HepG2 (cell line): ENCODE measurements around the gene AGBL1. TPM values are rescaled to one million over a fixed set of nuclear protein-coding genes. Genes with fewer than 3 reads are reported as not detected.

Source experiments
- ATAC-seq: fragments of 200-7000 bp; cut with Tn5 transposase; 3 replicates; pipeline ENCODE4 v1.9.1; 2020; ENCODE audit warnings: mild to moderate bottlenecking, moderate library complexity
- BruUV-seq: library from RNA; stranded (reverse); fragments of 400-500 nt; replicated peaks from 2 replicates; lab custom pipeline; 2021; lab: Mats Ljungman, UMichigan
- CTCF ChIA-PET: fragments of 300-600 bp; formaldehyde crosslinking; extraction: SDS; loops from one replicate; lab custom pipeline; 2021; ENCODE audit warnings: low total read pairs, inconsistent platforms, low intra/inter-chr PET ratio; lab: Yijun Ruan, JAX
- POLR2A ChIA-PET: fragments of 350-600 bp; sonication (Branson Sonifier 250); formaldehyde crosslinking; loops from one replicate; lab custom pipeline; 2020; ENCODE audit warnings: antibody characterized with exemption, inconsistent platforms; lab: Yijun Ruan, JAX
- DNase-seq: peaks from one replicate; pipeline ENCODE4 v3.0.0-alpha.2; 2015; ENCODE audit warnings: low spot score
- FAIRE-seq: peaks from 3 replicates; lab custom pipeline; 2011; peaks lifted over from hg19 to GRCh38; lab: Jason Lieb, UNC
- H2AFZ ChIP-seq: one replicate; pipeline ENCODE4 v1.6.1; 2011; ENCODE audit warnings: low read length, inconsistent platforms
- H3K27ac ChIP-seq: fragments of 300-600 bp; 3 replicates; pipeline ENCODE4 v1.8.0; 2011; ENCODE audit warnings: mixed run types, mild to moderate bottlenecking, mixed read lengths, low read length, inconsistent platforms; ENCODE audit not compliant: insufficient read depth; ENCODE audit errors: extremely low read length
- H3K27me3 ChIP-seq, 2 experiments: fragments of 200-600 bp in 1 of 2; 2 replicates in 1 of 2; 3 replicates in 1 of 2; pipeline versions ENCODE4 v1.6.0 to v1.8.0; 2011; ENCODE audit warnings: low read length in 2 of 2, mild to moderate bottlenecking in 2 of 2, moderate library complexity in 2 of 2, inconsistent platforms in 1 of 2; ENCODE audit not compliant: insufficient read depth in 2 of 2, control insufficient read depth in 1 of 2
- H3K36me3 ChIP-seq, 2 experiments: fragments of 200-600 bp in 1 of 2; replicated peaks in 1 of 2; 2 replicates in 1 of 2; 3 replicates in 1 of 2; pipeline versions ENCODE4 v1.5.1 to v1.8.0; 2011; ENCODE audit warnings: low read length in 2 of 2, inconsistent platforms in 1 of 2; ENCODE audit not compliant: insufficient read depth in 2 of 2, control insufficient read depth in 1 of 2
- H3K4me1 ChIP-seq: 2 replicates; pipeline ENCODE4 v1.5.1; 2012; ENCODE audit warnings: low read length, inconsistent platforms; ENCODE audit not compliant: insufficient read depth
- H3K4me2 ChIP-seq: 2 replicates; pipeline ENCODE4 v1.6.0; 2011; ENCODE audit warnings: low read depth, low read length, inconsistent platforms
- H3K4me3 ChIP-seq, 3 experiments: fragments of 200-600 bp in 1 of 3; sonication (generic), shearing (Covaris generic) in 1 of 3; replicated peaks in 1 of 3; 2 replicates each; pipeline ENCODE4 v1.5.1; 2011 to 2016; ENCODE audit warnings: low read length in 3 of 3, inconsistent platforms in 2 of 3, low read depth in 2 of 3, mild to moderate bottlenecking in 2 of 3, control low read depth in 1 of 3, mixed read lengths in 1 of 3; ENCODE audit not compliant: insufficient read depth in 1 of 3
- H3K79me2 ChIP-seq: one replicate; pipeline ENCODE4 v1.6.1; 2011; ENCODE audit warnings: low read length, inconsistent platforms; ENCODE audit not compliant: insufficient read depth
- H3K9ac ChIP-seq: 2 replicates; pipeline ENCODE4 v1.6.0; 2011; ENCODE audit warnings: mild to moderate bottlenecking, low read depth, low read length, inconsistent platforms; ENCODE audit not compliant: insufficient read depth
- H3K9me3 ChIP-seq: 2 replicates; pipeline ENCODE4 v1.5.1; 2012; ENCODE audit warnings: mild to moderate bottlenecking, low read length
- H4K20me1 ChIP-seq: 2 replicates; pipeline ENCODE4 v1.6.0; 2011; ENCODE audit warnings: inconsistent platforms, mild to moderate bottlenecking, low read length, moderate library complexity; ENCODE audit not compliant: insufficient read depth
- CHCHD3 ChIP-seq: sonication (generic); formaldehyde crosslinking; IDR thresholded peaks from 2 replicates; pipeline ENCODE4 v1.8.0; 2022; ENCODE audit warnings: mild to moderate bottlenecking, missing genetic modification reagents, moderate library complexity
- DPF2 ChIP-seq: sonication (generic); formaldehyde crosslinking; IDR thresholded peaks from 2 replicates; pipeline ENCODE4 v1.4.0; 2020; ENCODE audit warnings: mild to moderate bottlenecking, low read depth, missing genetic modification reagents, borderline replicate concordance
- HNRNPK ChIP-seq: fragments of 200-400 bp; formaldehyde crosslinking; IDR thresholded peaks from 2 replicates; pipeline ENCODE4 v1.6.1; 2018; ENCODE audit warnings: low read length, low read depth, moderate library complexity, mild to moderate bottlenecking; ENCODE audit not compliant: poor library complexity, severe bottlenecking
- MAFF ChIP-seq: IDR thresholded peaks from 2 replicates; pipeline ENCODE4 v1.6.1; 2011; ENCODE audit warnings: low read depth, low read length, improper control_type of control experiment
- MAFK ChIP-seq, 2 experiments: IDR thresholded peaks in 1 of 2; conservative IDR thresholded peaks in 1 of 2; 2 replicates each; pipeline ENCODE4 v1.6.1; 2011; ENCODE audit warnings: improper control_type of control experiment in 2 of 2, low read length in 2 of 2
- RBFOX2 ChIP-seq: fragments of 200-400 bp; formaldehyde crosslinking; IDR thresholded peaks from 2 replicates; pipeline ENCODE4 v1.6.1; 2017; ENCODE audit warnings: low read depth, mild to moderate bottlenecking, low read length
- SIX1 ChIP-seq: sonication (generic); formaldehyde crosslinking; IDR thresholded peaks from 2 replicates; pipeline ENCODE4 v1.4.0; 2020; ENCODE audit warnings: missing genetic modification reagents, borderline replicate concordance
- SP140L ChIP-seq: sonication (generic); formaldehyde crosslinking; IDR thresholded peaks from 2 replicates; pipeline ENCODE4 v1.4.0; 2020; ENCODE audit warnings: missing genetic modification reagents, borderline replicate concordance
- U2AF2 ChIP-seq: fragments of 200-400 bp; formaldehyde crosslinking; IDR thresholded peaks from 2 replicates; pipeline ENCODE4 v1.6.1; 2017; ENCODE audit warnings: low read depth, mild to moderate bottlenecking, low read length
- ZNF235 ChIP-seq: sonication (generic); formaldehyde crosslinking; IDR thresholded peaks from 2 replicates; pipeline ENCODE4 v1.8.1; 2023; ENCODE audit warnings: mild to moderate bottlenecking, missing genetic modification reagents, borderline replicate concordance
- WGBS: methylation state at CpG from one replicate; pipeline ENCODE4 v1.1.6; 2017; ENCODE audit warnings: low lambda C conversion rate; 5-methylcytosine and 5-hydroxymethylcytosine counted together
- in situ Hi-C: cut with HindIII; loops from 2 replicates; pipeline ENCODE4 v1.10.0; 2017; ENCODE audit warnings: low pct_unique_long_range_greater_than_20kb; ENCODE audit not compliant: extremely low pct_ligation_motif_present
- intact Hi-C: fragments of 100-400 bp; cut with micrococcal nuclease; formaldehyde crosslinking; loops from one replicate; pipeline ENCODE4 v1.10.0; 2022; ENCODE audit not compliant: unreplicated experiment
- polyA plus RNA-seq, 8 experiments: library from polyadenylated mRNA; depleted of rRNA in 3 of 8; stranded (reverse) in 7 of 8; unstranded in 1 of 8; fragments of >200 nt; fragmentation: Illumina TruSeq in 4 of 8; extraction: Trizol in 4 of 8; gene quantifications; 2 replicates each; pipeline versions ENCODE4 v1.2.1 to v1.2.3, GENCODE V29; 2011 to 2016; ENCODE audit warnings: low read depth in 4 of 8, missing spikeins in 1 of 8, mixed read lengths in 1 of 8; ENCODE audit not compliant: insufficient read depth in 1 of 8
- total RNA-seq, 5 experiments: library from RNA; depleted of rRNA; stranded (reverse); fragments of >200 nt; fragmentation: Illumina TruSeq; extraction: Trizol; gene quantifications; 2 replicates each; pipeline ENCODE4 v1.2.3, GENCODE V29; 2016; ENCODE audit warnings: low read depth in 1 of 5
- TF ChIP-seq, protein P1 (sequence below), 2 experiments: sonication (generic) in 1 of 2; formaldehyde crosslinking in 1 of 2; IDR thresholded peaks; 2 replicates each; pipeline versions ENCODE4 v1.5.1 to v1.6.1; 2011 to 2020; ENCODE audit warnings: borderline replicate concordance in 1 of 2, low read depth in 1 of 2, low read length in 1 of 2, mild to moderate bottlenecking in 1 of 2, missing genetic modification reagents in 1 of 2, moderate library complexity in 1 of 2

AGBL1 gene
- total and polyA plus RNA-seq, 2 of the 13 experiments (the other 11 are each of a cell fraction or from before 2014, with no cell fraction given): 0.01 TPM; not detected in 1

- WGBS: 58% methylated on average over 3 of the region's 3 CpGs
- no peaks in the 10 kb centered on the region for H3K9me3 ChIP-seq
- no peak overlapping the region for H3K27ac ChIP-seq
- BruUV-seq: no TSS peak
- in situ Hi-C loops (no loop called here), intact Hi-C loops (no loop called here)
- DNase-seq (no peak), FAIRE-seq (no peak)
- no peaks in the 10 kb centered on the region for H3K27me3 ChIP-seq
- TF ChIP-seq HNRNPK (no peak), MAFF (peak; percentile 35), RBFOX2 (no peak), MAFK (conservative IDR thresholded peaks at IDR 0.05 in 1 of 2, IDR thresholded peaks at IDR 0.05 in 1 of 2; ENCODE audit: low read length in 2 of 2) (peak; percentile 41 to 57; a peak in 3 of 4 replicates)
- TF ChIP-seq, all 625 proteins: peak for 2
- Histone ChIP-seq H2AFZ (no peak overlapping the region), H3K4me3 (no peak overlapping the region), H3K79me2 (no peaks in the 10 kb centered on the region), H3K36me3 (no peaks in the 10 kb centered on the region), H3K9ac (no peak overlapping the region), H3K4me1 (no peaks in the 10 kb centered on the region), H4K20me1 (no peaks in the 10 kb centered on the region), H3K4me2 (no peak overlapping the region)
- CTCF ChIA-PET: no interaction called here
- ATAC-seq: no peak
- POLR2A ChIA-PET: no interaction called here
Measured at GRCh38 chr15:86201313-86202008, 121.8 kb downstream of the AGBL1 start.

- Histone ChIP-seq H3K4me2 (no peak overlapping the region), H3K9me3 (no peaks in the 10 kb centered on the region), H3K79me2 (no peaks in the 10 kb centered on the region), H3K4me3 (no peak overlapping the region), H3K36me3 (no peaks in the 10 kb centered on the region), H3K27me3 (no peaks in the 10 kb centered on the region), H4K20me1 (no peaks in the 10 kb centered on the region), H2AFZ (no peak overlapping the region), H3K9ac (no peak overlapping the region), H3K4me1 (no peaks in the 10 kb centered on the region), H3K27ac (no peak overlapping the region)
- DNase-seq (no peak), ATAC-seq (no peak), FAIRE-seq (no peak)
- 0% methylated on average over 2 of the region's 2 CpGs for WGBS
- in situ Hi-C loops: no loop called here
- CTCF ChIA-PET: no interaction called here
- POLR2A ChIA-PET: no interaction called here
- intact Hi-C loops: no loop called here
- TF ChIP-seq DPF2 (CRISPR knock-in tag): no peak
- no peak for TF ChIP-seq ZNF235 (CRISPR knock-in tag)
- TF ChIP-seq, protein P1, sequence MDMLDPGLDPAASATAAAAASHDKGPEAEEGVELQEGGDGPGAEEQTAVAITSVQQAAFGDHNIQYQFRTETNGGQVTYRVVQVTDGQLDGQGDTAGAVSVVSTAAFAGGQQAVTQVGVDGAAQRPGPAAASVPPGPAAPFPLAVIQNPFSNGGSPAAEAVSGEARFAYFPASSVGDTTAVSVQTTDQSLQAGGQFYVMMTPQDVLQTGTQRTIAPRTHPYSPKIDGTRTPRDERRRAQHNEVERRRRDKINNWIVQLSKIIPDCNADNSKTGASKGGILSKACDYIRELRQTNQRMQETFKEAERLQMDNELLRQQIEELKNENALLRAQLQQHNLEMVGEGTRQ (IDR thresholded peaks at IDR 0.05; ENCODE audit: low read depth, low read length): no peak
- TF ChIP-seq, protein P1 (CRISPR knock-in tag; IDR thresholded peaks at IDR 0.05; ENCODE audit: borderline replicate concordance): no peak
- no peak for TF ChIP-seq CHCHD3
- TF ChIP-seq SP140L (CRISPR knock-in tag): no peak
- TF ChIP-seq U2AF2: no peak
- no peak for TF ChIP-seq SIX1 (CRISPR knock-in tag)
- no TSS peak for BruUV-seq
Measured at GRCh38 chr15:86203462-86203861, 123.8 kb downstream of the AGBL1 start.
